HepG2 (cell line): Measurements from ENCODE around the gene EGFR. TPM values are rescaled to one million over a fixed set of nuclear protein-coding genes. Genes with fewer than 3 reads are reported as not detected.
A peak's percentile ranks its signal among the peaks of the same experiment; 100 is the strongest.

Source experiments
- ARNT2 ChIP-seq: sonication (generic); formaldehyde crosslinking; IDR thresholded peaks from 2 replicates; pipeline ENCODE4 v1.8.0; 2022; ENCODE audit warnings: mild to moderate bottlenecking, low read depth, missing genetic modification reagents, moderate library complexity
- CHD4 ChIP-seq: fragments of 200-600 bp; sonication (generic); IDR thresholded peaks from 2 replicates; pipeline ENCODE4 v1.7.0; 2017; ENCODE audit warnings: mild to moderate bottlenecking, low read length, borderline replicate concordance
- CREBL2 ChIP-seq: sonication (generic); formaldehyde crosslinking; IDR thresholded peaks from 2 replicates; pipeline ENCODE4 v1.8.1; 2023; ENCODE audit warnings: missing genetic modification reagents, mild to moderate bottlenecking, borderline replicate concordance
- ELK4 ChIP-seq: sonication (generic); formaldehyde crosslinking; IDR thresholded peaks from 2 replicates; pipeline ENCODE4 v1.9.0; 2021; ENCODE audit warnings: missing genetic modification reagents, borderline replicate concordance
- GLMP ChIP-seq: sonication (generic); formaldehyde crosslinking; IDR thresholded peaks from 2 replicates; pipeline ENCODE4 v1.9.0; 2021; ENCODE audit warnings: missing genetic modification reagents, mild to moderate bottlenecking, borderline replicate concordance
- HNRNPL ChIP-seq: fragments of 200-400 bp; formaldehyde crosslinking; IDR thresholded peaks from 2 replicates; pipeline ENCODE4 v1.6.1; 2017; ENCODE audit warnings: mild to moderate bottlenecking, low read depth, low read length
- IKZF5 ChIP-seq: IDR thresholded peaks from 2 replicates; pipeline ENCODE4 v1.6.1; 2018; ENCODE audit warnings: missing genetic modification reagents, mild to moderate bottlenecking, missing compliant biosample characterization
- POLR2G ChIP-seq: fragments of 200-400 bp; formaldehyde crosslinking; IDR thresholded peaks from 2 replicates; pipeline ENCODE4 v1.6.1; 2018; ENCODE audit warnings: mild to moderate bottlenecking, low read depth, low read length, moderate library complexity
- RFXAP ChIP-seq: sonication (generic); formaldehyde crosslinking; IDR thresholded peaks from 2 replicates; pipeline ENCODE4 v1.4.0; 2020; ENCODE audit warnings: missing genetic modification reagents, borderline replicate concordance
- RNF2 ChIP-seq: fragments of 450-650 bp; conservative IDR thresholded peaks from 2 replicates; pipeline ENCODE4 v1.6.1; 2016; ENCODE audit warnings: low read depth
- SRY ChIP-seq: sonication (generic); formaldehyde crosslinking; IDR thresholded peaks from 2 replicates; pipeline ENCODE4 v1.8.0; 2022; ENCODE audit warnings: mild to moderate bottlenecking, missing genetic modification reagents
- TBP ChIP-seq: sonication (generic); formaldehyde crosslinking; IDR thresholded peaks from 2 replicates; pipeline ENCODE4 v1.5.0; 2020; ENCODE audit warnings: missing genetic modification reagents
- ZBTB33 ChIP-seq: sonication (generic); formaldehyde crosslinking; IDR thresholded peaks from 2 replicates; pipeline ENCODE4 v1.4.0; 2020; ENCODE audit warnings: missing genetic modification reagents
- ZNF256 ChIP-seq: sonication (generic); formaldehyde crosslinking; conservative IDR thresholded peaks from 2 replicates; pipeline ENCODE4 v1.4.0; 2020; ENCODE audit warnings: missing genetic modification reagents
- ZNF337 ChIP-seq: sonication (generic); formaldehyde crosslinking; IDR thresholded peaks from 2 replicates; pipeline ENCODE4 v1.5.1; 2020; ENCODE audit warnings: missing genetic modification reagents, low read depth, mild to moderate bottlenecking, borderline replicate concordance
- ZNF343 ChIP-seq: sonication (generic); formaldehyde crosslinking; IDR thresholded peaks from 2 replicates; pipeline ENCODE4 v1.4.0; 2020; ENCODE audit warnings: mild to moderate bottlenecking, missing genetic modification reagents
- ZNF496 ChIP-seq: sonication (generic); formaldehyde crosslinking; IDR thresholded peaks from 2 replicates; pipeline ENCODE4 v1.8.1; 2023; ENCODE audit warnings: mild to moderate bottlenecking, moderate library complexity, missing genetic modification reagents; ENCODE audit not compliant: insufficient replicate concordance
- ZNF569 ChIP-seq: sonication (generic); formaldehyde crosslinking; IDR thresholded peaks from 2 replicates; pipeline ENCODE4 v1.5.0; 2020; ENCODE audit warnings: mild to moderate bottlenecking, missing genetic modification reagents, moderate library complexity, borderline replicate concordance
- ZNF737 ChIP-seq: sonication (generic); formaldehyde crosslinking; IDR thresholded peaks from 2 replicates; pipeline ENCODE4 v1.5.0; 2020; ENCODE audit warnings: missing genetic modification reagents, mild to moderate bottlenecking, borderline replicate concordance
- ZNF782 ChIP-seq: sonication (generic); formaldehyde crosslinking; IDR thresholded peaks from 2 replicates; pipeline ENCODE4 v1.4.0; 2020; ENCODE audit warnings: missing genetic modification reagents, mild to moderate bottlenecking, borderline replicate concordance
- ZNF891 ChIP-seq: sonication (generic); formaldehyde crosslinking; IDR thresholded peaks from 2 replicates; pipeline ENCODE4 v1.5.0; 2020; ENCODE audit warnings: mild to moderate bottlenecking, missing genetic modification reagents
- ZXDC ChIP-seq: sonication (generic); formaldehyde crosslinking; IDR thresholded peaks from 2 replicates; pipeline ENCODE4 v1.5.0; 2020; ENCODE audit warnings: mild to moderate bottlenecking, missing genetic modification reagents
- polyA plus RNA-seq, 8 experiments: library from polyadenylated mRNA; depleted of rRNA in 3 of 8; stranded (reverse) in 7 of 8; unstranded in 1 of 8; fragments of >200 nt; fragmentation: Illumina TruSeq in 4 of 8; extraction: Trizol in 4 of 8; gene quantifications; 2 replicates each; pipeline versions ENCODE4 v1.2.1 to v1.2.3, GENCODE V29; 2011 to 2016; ENCODE audit warnings: low read depth in 4 of 8, missing spikeins in 1 of 8, mixed read lengths in 1 of 8; ENCODE audit not compliant: insufficient read depth in 1 of 8
- total RNA-seq, 5 experiments: library from RNA; depleted of rRNA; stranded (reverse); fragments of >200 nt; fragmentation: Illumina TruSeq; extraction: Trizol; gene quantifications; 2 replicates each; pipeline ENCODE4 v1.2.3, GENCODE V29; 2016; ENCODE audit warnings: low read depth in 1 of 5

The EGFR gene
- total and polyA plus RNA-seq, 2 of the 13 experiments (the other 11 are each of a cell fraction or from before 2014, with no cell fraction given) = 7.0 to 10.0 TPM

- TF ChIP-seq IKZF5 (CRISPR knock-in tag) (no peak), ZXDC (no peak), CREBL2 (CRISPR knock-in tag) (no peak), ZNF343 (CRISPR knock-in tag) (0 out of 2 replicates have a peak, but pooled peaks have one; percentile 16), ZNF737 (CRISPR knock-in tag) (no peak), ZNF782 (no peak), HNRNPL (no peak), ARNT2 (no peak), TBP (CRISPR knock-in tag) (no peak), CHD4 (peak; percentile 59; the same call in 1 of the 2 replicates), GLMP (CRISPR knock-in tag) (no peak), RNF2 (no peak), ELK4 (CRISPR knock-in tag) (no peak), SRY (CRISPR knock-in tag) (no peak), POLR2G (no peak), ZNF496 (no peak), ZNF337 (CRISPR knock-in tag) (no peak), ZNF256 (CRISPR knock-in tag) (no peak), ZBTB33 (no peak), ZNF891 (CRISPR knock-in tag) (no peak), ZNF569 (CRISPR knock-in tag) (0 out of 2 replicates have a peak, but pooled peaks have one; percentile 27), RFXAP (CRISPR knock-in tag) (no peak)
Measured at GRCh38 chr7:55178292-55178862, 159.6 kb downstream of the EGFR start (continued).
